Neural cell (in vitro differentiated cells): ENCODE data around the gene HNRNPLL. TPM values are rescaled to one million over a fixed set of nuclear protein-coding genes. Genes with fewer than 3 reads are reported as not detected.

Experiments
- H2AFZ ChIP-seq: fragments of 200-600, 300-800 bp; sonication (generic), shearing (Covaris generic); 2 replicates; pipeline ENCODE4 v1.6.0; 2014; ENCODE audit warnings: low read depth, mild to moderate bottlenecking, antibody characterized with exemption, low read length, moderate library complexity
- H3F3A ChIP-seq: fragments of 200-600 bp; shearing (Covaris generic); 2 replicates; pipeline ENCODE4 v1.6.1; 2016; ENCODE audit warnings: mild to moderate bottlenecking, moderate library complexity, mixed read lengths, antibody characterized with exemption, low read length; ENCODE audit not compliant: insufficient read depth, poor library complexity, severe bottlenecking
- H3K27ac ChIP-seq: fragments of 200-600, 300-800 bp; sonication (generic), shearing (Covaris generic); 2 replicates; pipeline ENCODE4 v1.5.1; 2014; ENCODE audit warnings: mild to moderate bottlenecking, low read length, moderate library complexity
- H3K27me3 ChIP-seq: fragments of 300-800, 200-600 bp; sonication (generic), shearing (Covaris generic); 2 replicates; pipeline ENCODE4 v1.6.0; 2014; ENCODE audit warnings: mild to moderate bottlenecking, low read depth, low read length, moderate library complexity; ENCODE audit not compliant: insufficient read depth
- H3K36me3 ChIP-seq: fragments of 300-800, 200-600 bp; sonication (generic), shearing (Covaris generic); 2 replicates; pipeline ENCODE4 v1.5.1; 2014; ENCODE audit warnings: mild to moderate bottlenecking, antibody characterized with exemption, low read length, moderate library complexity; ENCODE audit not compliant: insufficient read depth
- H3K4me2 ChIP-seq: fragments of 300-800, 200-600 bp; sonication (generic), shearing (Covaris generic); 2 replicates; pipeline ENCODE4 v1.6.0; 2014; ENCODE audit warnings: mild to moderate bottlenecking, low read length
- H3K4me3 ChIP-seq: fragments of 300-800, 200-600 bp; sonication (generic), shearing (Covaris generic); 2 replicates; pipeline ENCODE4 v1.5.1; 2014; ENCODE audit warnings: mild to moderate bottlenecking, low read length, moderate library complexity
- H3K79me2 ChIP-seq: fragments of 200-600 bp; shearing (Covaris generic); replicated peaks from 2 replicates; pipeline ENCODE4 v1.6.0; 2014; ENCODE audit warnings: mild to moderate bottlenecking, low read length, moderate library complexity; ENCODE audit not compliant: insufficient read depth
- H3K9ac ChIP-seq: fragments of 300-800, 200-600 bp; sonication (generic), shearing (Covaris generic); 2 replicates; pipeline ENCODE4 v1.6.1; 2016; ENCODE audit warnings: mild to moderate bottlenecking, low read length, mixed read lengths
- H3K9me2 ChIP-seq: fragments of 200-600 bp; shearing (Covaris generic); 2 replicates; pipeline ENCODE4 v1.6.1; 2016; ENCODE audit warnings: mild to moderate bottlenecking, low read length, mixed read lengths; ENCODE audit not compliant: insufficient read depth
- H3K9me3 ChIP-seq: fragments of 200-600, 300-800 bp; sonication (generic), shearing (Covaris generic); 2 replicates; pipeline ENCODE4 v1.6.1; 2016; ENCODE audit warnings: mild to moderate bottlenecking, mixed run types, low read length, moderate library complexity, mixed read lengths
- H4K20me1 ChIP-seq: fragments of 200-600 bp; shearing (Covaris generic); 2 replicates; pipeline ENCODE4 v1.6.1; 2016; ENCODE audit warnings: mild to moderate bottlenecking, mixed run types; ENCODE audit not compliant: insufficient read depth
- EP300 ChIP-seq: fragments of 450-650 bp; conservative IDR thresholded peaks from 2 replicates; pipeline ENCODE4 v1.6.1; 2014; ENCODE audit warnings: antibody characterized with exemption, mild to moderate bottlenecking, moderate library complexity; ENCODE audit not compliant: poor library complexity, severe bottlenecking
- MXI1 ChIP-seq: fragments of 450-650 bp; conservative IDR thresholded peaks from 2 replicates; pipeline ENCODE4 v1.6.1; 2014; ENCODE audit warnings: antibody characterized with exemption, mild to moderate bottlenecking; ENCODE audit not compliant: poor library complexity, severe bottlenecking
- RAD21 ChIP-seq: fragments of 450-650 bp; conservative IDR thresholded peaks from 2 replicates; pipeline ENCODE4 v1.6.1; 2014; ENCODE audit warnings: antibody characterized with exemption, mild to moderate bottlenecking, moderate library complexity
- SMC3 ChIP-seq: fragments of 450-650 bp; conservative IDR thresholded peaks from 2 replicates; pipeline ENCODE4 v1.6.1; 2014; ENCODE audit warnings: antibody characterized with exemption, mild to moderate bottlenecking, moderate library complexity; ENCODE audit not compliant: poor library complexity
- polyA plus RNA-seq: library from polyadenylated mRNA; depleted of rRNA; stranded (reverse); fragments of >200 nt; gene quantifications from 2 replicates; pipeline ENCODE4 v1.2.3, GENCODE V29; 2014
- TF ChIP-seq, protein P1 (sequence below): fragments of 450-650 bp; IDR thresholded peaks from 2 replicates; pipeline ENCODE4 v1.5.1; 2014; ENCODE audit warnings: antibody characterized with exemption, mild to moderate bottlenecking, moderate library complexity; ENCODE audit not compliant: poor library complexity, severe bottlenecking
- TF ChIP-seq, protein P2 (sequence below): IDR thresholded peaks from 2 replicates; pipeline ENCODE4 v1.6.1; 2012; ENCODE audit warnings: borderline replicate concordance

HNRNPLL gene
- polyA plus RNA-seq, 1 donor from 2014 or later, result 63.5 TPM

DNA sequence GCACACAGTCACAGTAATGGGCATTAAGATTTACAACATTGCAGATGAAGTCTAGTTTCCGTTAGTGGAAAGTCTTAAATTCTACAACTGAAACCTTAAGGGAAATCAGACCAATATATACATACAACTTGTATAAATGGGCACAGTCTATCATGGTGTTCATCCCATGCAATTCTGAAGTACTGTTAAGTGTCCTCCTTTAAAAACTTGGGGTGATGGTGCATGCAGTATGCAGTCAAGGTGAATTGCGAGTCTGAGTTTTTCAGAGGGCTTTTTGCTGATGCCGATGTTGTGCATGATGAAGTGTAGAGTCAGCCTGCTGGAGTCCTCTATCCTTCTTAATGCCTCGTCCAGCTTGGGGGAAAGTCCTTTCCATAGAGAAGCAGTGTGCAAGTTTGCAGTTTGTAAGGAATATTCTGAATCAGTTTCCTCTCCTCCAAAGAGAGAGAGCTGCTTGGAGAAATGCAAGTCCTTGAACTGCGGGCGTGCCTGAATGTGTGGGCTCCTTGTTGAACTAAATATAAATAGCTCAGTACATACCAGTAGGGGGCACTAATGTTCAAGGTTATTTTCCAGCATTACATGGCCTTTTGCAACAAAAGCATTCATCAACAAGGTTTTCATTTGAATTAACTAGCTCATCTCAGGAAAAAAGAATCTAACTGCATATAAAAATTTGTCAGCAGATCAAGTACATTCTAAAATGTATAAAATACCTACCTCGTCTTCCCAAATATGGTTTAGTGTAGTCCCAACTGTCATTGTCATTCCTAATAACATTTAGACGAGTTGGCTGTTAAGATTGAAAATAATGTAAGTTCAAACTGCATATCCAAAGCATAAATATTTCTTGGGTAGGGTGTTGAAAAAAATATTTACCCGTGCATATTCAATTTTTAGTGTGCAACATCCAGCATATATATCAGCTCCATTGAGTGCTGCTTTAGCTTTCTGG is 21.3 kb downstream of the HNRNPLL start:
- no peaks in the 10 kb centered on the region for H3K27me3 ChIP-seq
- H4K20me1 ChIP-seq, result no peaks in the 10 kb centered on the region
- peaks cover 8% of the 10 kb centered on the region for H3K36me3 ChIP-seq
- H3K27ac ChIP-seq, result no peak overlapping the region
- no peak overlapping the region for H2AFZ ChIP-seq
- H3K9ac ChIP-seq, result no peak overlapping the region
- no peaks in the 10 kb centered on the region for H3K9me2 ChIP-seq
- no peak overlapping the region for H3K4me3 ChIP-seq
- H3F3A ChIP-seq, result no peaks in the 10 kb centered on the region
- TF ChIP-seq SMC3 (peak; percentile 73), RAD21 (peak; percentile 79), MXI1 (no peak)
- TF ChIP-seq, protein P1, sequence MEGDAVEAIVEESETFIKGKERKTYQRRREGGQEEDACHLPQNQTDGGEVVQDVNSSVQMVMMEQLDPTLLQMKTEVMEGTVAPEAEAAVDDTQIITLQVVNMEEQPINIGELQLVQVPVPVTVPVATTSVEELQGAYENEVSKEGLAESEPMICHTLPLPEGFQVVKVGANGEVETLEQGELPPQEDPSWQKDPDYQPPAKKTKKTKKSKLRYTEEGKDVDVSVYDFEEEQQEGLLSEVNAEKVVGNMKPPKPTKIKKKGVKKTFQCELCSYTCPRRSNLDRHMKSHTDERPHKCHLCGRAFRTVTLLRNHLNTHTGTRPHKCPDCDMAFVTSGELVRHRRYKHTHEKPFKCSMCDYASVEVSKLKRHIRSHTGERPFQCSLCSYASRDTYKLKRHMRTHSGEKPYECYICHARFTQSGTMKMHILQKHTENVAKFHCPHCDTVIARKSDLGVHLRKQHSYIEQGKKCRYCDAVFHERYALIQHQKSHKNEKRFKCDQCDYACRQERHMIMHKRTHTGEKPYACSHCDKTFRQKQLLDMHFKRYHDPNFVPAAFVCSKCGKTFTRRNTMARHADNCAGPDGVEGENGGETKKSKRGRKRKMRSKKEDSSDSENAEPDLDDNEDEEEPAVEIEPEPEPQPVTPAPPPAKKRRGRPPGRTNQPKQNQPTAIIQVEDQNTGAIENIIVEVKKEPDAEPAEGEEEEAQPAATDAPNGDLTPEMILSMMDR, result peak; percentile 77
- peaks cover 17% of the 10 kb centered on the region for H3K79me2 ChIP-seq
- no peak overlapping the region for H3K4me2 ChIP-seq
- no peaks in the 10 kb centered on the region for H3K9me3 ChIP-seq

GRCh38 chr2:38580115-38580636 is 22.6 kb downstream of the HNRNPLL start:
- TF ChIP-seq, protein P2, sequence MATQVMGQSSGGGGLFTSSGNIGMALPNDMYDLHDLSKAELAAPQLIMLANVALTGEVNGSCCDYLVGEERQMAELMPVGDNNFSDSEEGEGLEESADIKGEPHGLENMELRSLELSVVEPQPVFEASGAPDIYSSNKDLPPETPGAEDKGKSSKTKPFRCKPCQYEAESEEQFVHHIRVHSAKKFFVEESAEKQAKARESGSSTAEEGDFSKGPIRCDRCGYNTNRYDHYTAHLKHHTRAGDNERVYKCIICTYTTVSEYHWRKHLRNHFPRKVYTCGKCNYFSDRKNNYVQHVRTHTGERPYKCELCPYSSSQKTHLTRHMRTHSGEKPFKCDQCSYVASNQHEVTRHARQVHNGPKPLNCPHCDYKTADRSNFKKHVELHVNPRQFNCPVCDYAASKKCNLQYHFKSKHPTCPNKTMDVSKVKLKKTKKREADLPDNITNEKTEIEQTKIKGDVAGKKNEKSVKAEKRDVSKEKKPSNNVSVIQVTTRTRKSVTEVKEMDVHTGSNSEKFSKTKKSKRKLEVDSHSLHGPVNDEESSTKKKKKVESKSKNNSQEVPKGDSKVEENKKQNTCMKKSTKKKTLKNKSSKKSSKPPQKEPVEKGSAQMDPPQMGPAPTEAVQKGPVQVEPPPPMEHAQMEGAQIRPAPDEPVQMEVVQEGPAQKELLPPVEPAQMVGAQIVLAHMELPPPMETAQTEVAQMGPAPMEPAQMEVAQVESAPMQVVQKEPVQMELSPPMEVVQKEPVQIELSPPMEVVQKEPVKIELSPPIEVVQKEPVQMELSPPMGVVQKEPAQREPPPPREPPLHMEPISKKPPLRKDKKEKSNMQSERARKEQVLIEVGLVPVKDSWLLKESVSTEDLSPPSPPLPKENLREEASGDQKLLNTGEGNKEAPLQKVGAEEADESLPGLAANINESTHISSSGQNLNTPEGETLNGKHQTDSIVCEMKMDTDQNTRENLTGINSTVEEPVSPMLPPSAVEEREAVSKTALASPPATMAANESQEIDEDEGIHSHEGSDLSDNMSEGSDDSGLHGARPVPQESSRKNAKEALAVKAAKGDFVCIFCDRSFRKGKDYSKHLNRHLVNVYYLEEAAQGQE, result no peak
- TF ChIP-seq EP300 (no peak), RAD21 (no peak)
- peaks cover 6% of the 10 kb centered on the region for H3K36me3 ChIP-seq
- no peaks in the 10 kb centered on the region for H4K20me1 ChIP-seq
- no peaks in the 10 kb centered on the region for H3K27me3 ChIP-seq
- H3K4me3 ChIP-seq, result no peak overlapping the region
- H3K9me2 ChIP-seq, result no peaks in the 10 kb centered on the region
- no peak overlapping the region for H3K4me2 ChIP-seq
- peaks cover 16% of the 10 kb centered on the region for H3K79me2 ChIP-seq
- H3F3A ChIP-seq, result no peaks in the 10 kb centered on the region
- H2AFZ ChIP-seq, result no peak overlapping the region
- H3K27ac ChIP-seq, result no peak overlapping the region
- no peaks in the 10 kb centered on the region for H3K9me3 ChIP-seq
- H3K9ac ChIP-seq, result no peak overlapping the region
